Ovary (tissue), 9 donors: ENCODE data around the gene FAM3A. TPM values are rescaled to one million over a fixed set of nuclear protein-coding genes. Genes with fewer than 3 reads are reported as not detected.

Source experiments
- DNase-seq, 5 donors: peaks; one replicate each; pipeline ENCODE4 v3.0.0-alpha.2; 2019 to 2020
- H3K27ac ChIP-seq, 2 donors: fragments of 200-600 bp; one replicate each; pipeline versions ENCODE4 v1.5.1 to v1.8.0; 2019 to 2022
- H3K27me3 ChIP-seq: fragments of 200-600 bp; one replicate; pipeline ENCODE4 v1.8.0; 2022
- H3K36me3 ChIP-seq: fragments of 200-600 bp; sonication (generic); one replicate; pipeline ENCODE4 v1.5.1; 2019
- H3K4me1 ChIP-seq: one replicate; pipeline ENCODE4 v1.8.1; 2013; ENCODE audit warnings: mild to moderate bottlenecking, moderate library complexity; ENCODE audit not compliant: insufficient read depth
- H3K4me3 ChIP-seq: fragments of 200-600 bp; sonication (generic); one replicate; pipeline ENCODE4 v1.5.1; 2017
- H3K9me3 ChIP-seq, 2 donors: fragments of 200-600 bp in 1 of 2; sonication (generic) in 1 of 2; one replicate each; pipeline versions ENCODE4 v1.5.1 to v1.8.1; 2013 to 2019; ENCODE audit warnings: mild to moderate bottlenecking in 1 of 2, moderate library complexity in 1 of 2
- EP300 ChIP-seq: sonication (generic); formaldehyde crosslinking; IDR thresholded peaks from one replicate; pipeline ENCODE4 v1.6.1; 2017; ENCODE audit warnings: antibody characterized with exemption
- POLR2A ChIP-seq: fragments of 450-650 bp; IDR thresholded peaks from one replicate; pipeline ENCODE4 v1.6.1; 2017; ENCODE audit warnings: antibody characterized with exemption, mild to moderate bottlenecking, moderate library complexity
- WGBS, 3 donors: extraction: QIAGEN DNeasy Blood & Tissue Kit in 1 of 3; methylation state at CpG; one replicate each; pipeline versions ENCODE4 v1.1.5 to v1.1.7; 2013 to 2017; 5-methylcytosine and 5-hydroxymethylcytosine counted together
- intact Hi-C, 4 donors: fragments of 100-400 bp; cut with DNase I; formaldehyde crosslinking; loops; one replicate each; pipeline versions ENCODE4 v1.11.0 to v1.15.1; 2022 to 2023
- polyA plus RNA-seq, 2 donors: library from polyadenylated mRNA; stranded (reverse); fragments of 200-250 nt in 1 of 2; fragments of 350-450 nt in 1 of 2; fragmentation: Illumina TruSeq in 1 of 2; extraction: RNeasy Lipid Tissue Mini Kit (QIAGEN cat#74804) in 1 of 2; gene quantifications; one replicate each; pipeline ENCODE4 v1.2.3, GENCODE V29; 2013 to 2014
- total RNA-seq, 7 donors: library from RNA; depleted of rRNA in 2 of 7; stranded (reverse); fragments of >200 nt in 2 of 7; fragmentation: NEBNext Ultra II Directional in 3 of 7; extraction: Animal tissue kit (Norgen Biotek cat#: 25700) in 3 of 7; gene quantifications; one replicate each; pipeline versions ENCODE4 v1.1.0 to v1.2.4, GENCODE V29; 2016 to 2023
- TF ChIP-seq, protein P1 (sequence below), 3 donors: fragments of 450-650 bp in 2 of 3; fragments of 200-600 bp in 1 of 3; IDR thresholded peaks; one replicate each; pipeline versions ENCODE4 v1.5.1 to v1.8.0; 2016 to 2022; ENCODE audit warnings: antibody characterized with exemption in 3 of 3, mild to moderate bottlenecking in 1 of 3
- donor health status: DM: no; HTN: no; CAD: no; lungs with moderate emphysema.
- donor health status: DM: no; HTN: no; CAD: no.
- donor health status: Bipolar disorder and iron deficiency.
- donor health status: DM: yes; HTN: yes; CAD: no.
- donor health status: DM: no; HTN: no; CAD: no.
- donor health status: DM: yes; HTN: yes; CAD: no.

Gene FAM3A
- total and polyA plus RNA-seq, 9 donors = 3.6 to 81.6 (median 62.9) TPM

DNA sequence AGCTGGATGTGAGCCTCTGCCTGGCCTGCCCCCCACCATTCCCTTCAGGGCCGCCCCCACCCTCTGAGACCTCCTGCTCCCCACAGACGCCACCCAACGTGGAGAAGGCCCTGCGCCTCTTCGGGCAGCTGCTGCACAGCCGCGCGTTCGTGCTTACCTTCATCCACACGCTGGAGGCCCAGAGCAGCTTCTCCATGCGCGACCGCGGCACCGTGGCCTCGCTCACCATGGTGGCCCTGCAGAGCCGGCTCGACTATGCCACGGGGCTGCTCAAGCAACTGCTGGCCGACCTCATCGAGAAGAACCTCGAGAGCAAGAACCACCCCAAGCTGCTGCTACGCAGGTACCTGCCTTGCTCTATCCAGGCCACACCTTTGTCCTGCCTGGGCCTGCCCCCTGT, 47.8 kb downstream of the FAM3A start:
- Histone ChIP-seq H3K4me3 (no peak overlapping the region), H3K27ac (no peak overlapping the region), H3K4me1 (no peaks in the 10 kb centered on the region), H3K27me3 (no peaks in the 10 kb centered on the region), H3K36me3 (no peaks in the 10 kb centered on the region), H3K9me3 (no peaks in the 10 kb centered on the region)
- WGBS, 3 donors = 93 to 95% (median 93%) methylated on average over 23 of the region's 23 CpGs
- no peak for DNase-seq
- no peak for TF ChIP-seq EP300
- TF ChIP-seq, protein P1, sequence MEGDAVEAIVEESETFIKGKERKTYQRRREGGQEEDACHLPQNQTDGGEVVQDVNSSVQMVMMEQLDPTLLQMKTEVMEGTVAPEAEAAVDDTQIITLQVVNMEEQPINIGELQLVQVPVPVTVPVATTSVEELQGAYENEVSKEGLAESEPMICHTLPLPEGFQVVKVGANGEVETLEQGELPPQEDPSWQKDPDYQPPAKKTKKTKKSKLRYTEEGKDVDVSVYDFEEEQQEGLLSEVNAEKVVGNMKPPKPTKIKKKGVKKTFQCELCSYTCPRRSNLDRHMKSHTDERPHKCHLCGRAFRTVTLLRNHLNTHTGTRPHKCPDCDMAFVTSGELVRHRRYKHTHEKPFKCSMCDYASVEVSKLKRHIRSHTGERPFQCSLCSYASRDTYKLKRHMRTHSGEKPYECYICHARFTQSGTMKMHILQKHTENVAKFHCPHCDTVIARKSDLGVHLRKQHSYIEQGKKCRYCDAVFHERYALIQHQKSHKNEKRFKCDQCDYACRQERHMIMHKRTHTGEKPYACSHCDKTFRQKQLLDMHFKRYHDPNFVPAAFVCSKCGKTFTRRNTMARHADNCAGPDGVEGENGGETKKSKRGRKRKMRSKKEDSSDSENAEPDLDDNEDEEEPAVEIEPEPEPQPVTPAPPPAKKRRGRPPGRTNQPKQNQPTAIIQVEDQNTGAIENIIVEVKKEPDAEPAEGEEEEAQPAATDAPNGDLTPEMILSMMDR (IDR thresholded peaks at IDR 0.05) = no peak
- TF ChIP-seq POLR2A = no peak
- intact Hi-C loops = no loop called here

DNA sequence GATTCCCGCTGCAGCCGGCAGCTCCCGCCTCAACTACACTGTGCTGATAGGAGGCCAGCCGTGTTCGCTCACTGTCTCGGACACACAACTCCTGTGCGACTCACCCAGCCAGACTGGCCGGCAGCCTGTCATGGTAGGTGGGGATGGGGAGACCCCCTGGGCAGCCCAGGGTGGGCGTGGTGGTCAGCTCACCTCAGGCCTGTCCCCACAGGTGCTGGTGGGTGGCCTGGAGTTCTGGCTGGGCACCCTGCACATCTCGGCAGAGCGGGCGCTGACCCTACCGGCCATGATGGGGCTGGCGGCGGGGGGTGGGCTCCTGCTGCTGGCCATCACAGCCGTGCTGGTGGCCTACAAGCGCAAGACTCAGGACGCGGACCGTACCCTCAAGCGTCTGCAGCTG, 48.5 kb downstream of the FAM3A start:
- intact Hi-C loops = no loop called here
- H3K27me3 ChIP-seq = no peaks in the 10 kb centered on the region
- TF ChIP-seq POLR2A (no peak), EP300 (no peak)
- TF ChIP-seq, protein P1 (IDR thresholded peaks at IDR 0.05) = no peak
- no peak overlapping the region for H3K4me3 ChIP-seq
- no peak overlapping the region for H3K27ac ChIP-seq
- H3K36me3 ChIP-seq = no peaks in the 10 kb centered on the region
- DNase-seq = no peak
- WGBS, 3 donors = 92 to 93% (median 92%) methylated on average over 13 to 21 of the region's 21 CpGs
- no peaks in the 10 kb centered on the region for H3K4me1 ChIP-seq
- H3K9me3 ChIP-seq = no peaks in the 10 kb centered on the region

DNA sequence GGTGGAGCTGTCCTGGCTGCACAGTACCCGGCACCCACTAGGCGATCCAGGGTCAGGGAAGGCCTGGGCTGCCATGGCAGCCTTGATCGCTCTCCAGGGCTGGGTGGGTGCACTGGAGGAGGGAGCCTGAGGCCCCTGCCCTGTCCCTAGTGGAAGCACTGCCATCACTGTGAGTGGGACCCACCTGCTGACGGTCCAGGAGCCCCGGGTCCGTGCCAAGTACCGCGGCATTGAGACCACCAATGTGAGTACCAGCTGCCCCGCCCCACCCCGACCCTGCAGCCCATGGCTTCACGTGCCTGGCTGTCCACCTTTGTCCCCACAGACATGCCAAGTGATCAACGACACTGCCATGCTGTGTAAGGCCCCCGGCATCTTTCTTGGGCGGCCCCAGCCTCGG, 49.1 kb downstream of the FAM3A start:
- Histone ChIP-seq H3K4me3 (no peak overlapping the region), H3K27ac (no peak overlapping the region), H3K4me1 (no peaks in the 10 kb centered on the region), H3K9me3 (no peaks in the 10 kb centered on the region), H3K27me3 (no peaks in the 10 kb centered on the region), H3K36me3 (no peaks in the 10 kb centered on the region)
- DNase-seq = no peak
- intact Hi-C loops = no loop called here
- TF ChIP-seq, protein P1 (IDR thresholded peaks at IDR 0.05) = no peak
- TF ChIP-seq POLR2A = no peak
- TF ChIP-seq EP300 = no peak
- 89 to 95% (median 91%) methylated on average over 14 to 15 of the region's 15 CpGs for WGBS, 3 donors

DNA sequence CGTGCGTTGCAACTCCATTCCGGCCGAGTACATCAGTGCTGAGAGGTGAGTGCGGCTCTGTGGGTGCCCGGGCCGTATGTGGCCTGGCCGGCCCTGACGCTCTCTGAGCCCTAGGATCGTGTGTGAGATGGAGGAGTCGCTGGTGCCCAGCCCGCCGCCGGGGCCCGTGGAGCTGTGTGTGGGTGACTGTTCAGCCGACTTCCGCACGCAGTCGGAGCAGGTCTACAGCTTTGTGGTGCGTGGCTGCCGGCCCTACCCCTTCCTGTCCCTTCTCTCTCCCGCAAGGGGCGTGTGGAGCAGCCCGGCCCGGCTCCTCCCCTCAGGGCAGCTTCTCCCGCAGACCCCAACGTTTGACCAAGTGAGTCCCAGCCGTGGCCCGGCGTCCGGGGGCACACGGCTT, 50.0 kb downstream of the FAM3A start:
- Histone ChIP-seq H3K27ac (no peak overlapping the region), H3K4me3 (no peak overlapping the region), H3K9me3 (no peaks in the 10 kb centered on the region), H3K4me1 (no peaks in the 10 kb centered on the region), H3K36me3 (no peaks in the 10 kb centered on the region), H3K27me3 (no peaks in the 10 kb centered on the region)
- 88 to 94% (median 92%) methylated on average over 30 to 32 of the region's 32 CpGs for WGBS, 3 donors
- intact Hi-C loops = no loop called here
- TF ChIP-seq POLR2A (no peak), EP300 (no peak)
- TF ChIP-seq, protein P1 (IDR thresholded peaks at IDR 0.05) = no peak
- no peak for DNase-seq

DNA sequence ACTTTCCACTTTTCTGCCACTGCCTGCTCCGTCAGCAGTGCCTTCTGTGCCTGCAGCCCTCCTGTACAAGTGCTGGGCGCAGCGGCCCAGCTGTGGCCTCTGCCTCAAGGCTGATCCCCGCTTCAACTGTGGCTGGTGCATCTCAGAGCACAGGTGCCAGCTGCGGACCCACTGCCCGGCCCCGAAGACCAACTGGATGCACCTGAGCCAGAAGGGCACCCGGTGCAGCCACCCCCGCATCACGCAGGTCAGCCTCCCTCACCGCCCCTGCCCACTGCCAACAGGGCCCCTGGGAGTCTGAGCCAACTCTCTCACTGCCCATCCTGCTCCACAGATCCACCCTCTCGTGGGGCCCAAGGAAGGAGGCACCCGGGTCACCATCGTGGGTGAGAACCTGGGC, 50.4 kb downstream of the FAM3A start:
- Histone ChIP-seq H3K27me3 (no peaks in the 10 kb centered on the region), H3K36me3 (no peaks in the 10 kb centered on the region), H3K4me1 (no peaks in the 10 kb centered on the region), H3K27ac (no peak overlapping the region), H3K4me3 (no peak overlapping the region), H3K9me3 (no peaks in the 10 kb centered on the region)
- WGBS, 3 donors = 89 to 92% (median 90%) methylated on average over 14 of the region's 14 CpGs
- no peak for DNase-seq
- intact Hi-C loops = no loop called here
- TF ChIP-seq POLR2A = no peak
- TF ChIP-seq EP300 = no peak
- TF ChIP-seq, protein P1 (IDR thresholded peaks at IDR 0.05) = no peak
